K562 treated with DMSO at 1 percent for 4 hours (cell line): ENCODE data around the gene FLRT2. TPM values are rescaled to one million over a fixed set of nuclear protein-coding genes. Genes with fewer than 3 reads are reported as not detected.

Source experiments
- total RNA-seq: library from RNA; unstranded; fragments of 300-600 nt; gene quantifications from 2 replicates; pipeline ENCODE4 v1.2.3, GENCODE V29; 2022; ENCODE audit not compliant: insufficient read depth

The FLRT2 gene, protein sequence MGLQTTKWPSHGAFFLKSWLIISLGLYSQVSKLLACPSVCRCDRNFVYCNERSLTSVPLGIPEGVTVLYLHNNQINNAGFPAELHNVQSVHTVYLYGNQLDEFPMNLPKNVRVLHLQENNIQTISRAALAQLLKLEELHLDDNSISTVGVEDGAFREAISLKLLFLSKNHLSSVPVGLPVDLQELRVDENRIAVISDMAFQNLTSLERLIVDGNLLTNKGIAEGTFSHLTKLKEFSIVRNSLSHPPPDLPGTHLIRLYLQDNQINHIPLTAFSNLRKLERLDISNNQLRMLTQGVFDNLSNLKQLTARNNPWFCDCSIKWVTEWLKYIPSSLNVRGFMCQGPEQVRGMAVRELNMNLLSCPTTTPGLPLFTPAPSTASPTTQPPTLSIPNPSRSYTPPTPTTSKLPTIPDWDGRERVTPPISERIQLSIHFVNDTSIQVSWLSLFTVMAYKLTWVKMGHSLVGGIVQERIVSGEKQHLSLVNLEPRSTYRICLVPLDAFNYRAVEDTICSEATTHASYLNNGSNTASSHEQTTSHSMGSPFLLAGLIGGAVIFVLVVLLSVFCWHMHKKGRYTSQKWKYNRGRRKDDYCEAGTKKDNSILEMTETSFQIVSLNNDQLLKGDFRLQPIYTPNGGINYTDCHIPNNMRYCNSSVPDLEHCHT
- total RNA-seq: not detected in 2 replicates

DNA sequence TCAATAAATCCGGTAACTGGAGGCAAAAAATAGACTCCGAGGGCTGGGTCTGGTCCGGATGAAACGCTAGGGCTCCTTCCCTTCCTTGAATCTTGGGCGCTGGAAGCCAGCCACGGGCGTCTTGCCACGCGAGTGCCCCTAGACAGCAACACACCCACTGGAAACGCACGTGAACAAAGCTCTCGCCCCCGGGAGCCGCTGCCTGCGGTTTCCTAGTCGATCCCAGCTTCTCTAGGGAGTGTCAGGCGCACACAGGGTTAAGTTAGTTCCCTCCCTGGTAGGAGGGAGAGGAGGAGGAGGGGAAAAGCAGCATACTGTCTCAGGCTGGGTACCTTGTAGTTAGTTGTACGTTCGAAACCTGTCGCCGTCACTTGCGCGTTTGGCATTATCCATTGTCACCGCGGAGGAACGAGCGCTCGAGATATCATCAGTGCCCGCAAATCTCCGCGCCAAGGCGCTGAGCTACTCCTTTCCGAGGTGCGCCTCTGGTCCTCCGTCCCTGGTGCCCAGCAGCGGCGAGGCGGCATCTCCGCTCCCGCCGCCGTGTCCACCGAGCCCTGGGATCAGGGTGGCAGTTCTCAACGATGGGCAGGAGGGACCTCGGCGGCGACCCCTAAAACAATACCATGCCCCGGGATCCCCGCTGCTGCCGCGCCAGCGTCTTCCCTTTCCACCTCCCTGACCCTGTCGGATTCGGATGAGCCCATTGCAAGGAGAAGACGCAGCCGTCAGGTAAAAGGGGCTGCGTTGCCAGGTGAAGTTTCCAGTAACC lies at the start of gene FLRT2:
FLRT2 (plus strand) TSS at position 342 of the 772 bp plus-strand sequence. CDS start 91,371 bp downstream, outside the sequence.

